Measurements from ENCODE around the gene CD22.

DNA sequence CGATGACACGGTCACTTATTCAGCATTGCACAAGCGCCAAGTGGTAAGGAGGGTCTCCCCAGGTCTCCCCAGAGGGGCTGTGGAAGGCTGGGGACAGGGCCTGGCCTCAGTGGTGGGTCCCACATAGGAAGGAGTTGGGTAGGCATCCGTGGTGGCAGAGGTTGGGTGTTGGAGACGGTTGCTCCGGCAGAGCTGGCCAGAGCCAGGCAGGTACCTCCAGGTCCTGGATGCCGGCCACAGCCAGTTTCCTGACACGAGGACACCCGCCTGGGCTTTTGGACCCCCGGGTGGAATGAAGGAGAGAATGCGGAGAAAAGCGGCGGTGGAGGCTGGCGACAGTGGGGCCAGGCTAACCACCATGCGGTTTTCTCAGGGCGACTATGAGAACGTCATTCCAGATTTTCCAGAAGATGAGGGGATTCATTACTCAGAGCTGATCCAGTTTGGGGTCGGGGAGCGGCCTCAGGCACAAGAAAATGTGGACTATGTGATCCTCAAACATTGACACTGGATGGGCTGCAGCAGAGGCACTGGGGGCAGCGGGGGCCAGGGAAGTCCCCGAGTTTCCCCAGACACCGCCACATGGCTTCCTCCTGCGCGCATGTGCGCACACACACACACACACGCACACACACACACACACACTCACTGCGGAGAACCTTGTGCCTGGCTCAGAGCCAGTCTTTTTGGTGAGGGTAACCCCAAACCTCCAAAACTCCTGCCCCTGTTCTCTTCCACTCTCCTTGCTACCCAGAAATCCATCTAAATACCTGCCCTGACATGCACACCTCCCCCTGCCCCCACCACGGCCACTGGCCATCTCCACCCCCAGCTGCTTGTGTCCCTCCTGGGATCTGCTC is 17.4 kb downstream of the CD22 start:
- TF ChIP-seq, protein P1, sequence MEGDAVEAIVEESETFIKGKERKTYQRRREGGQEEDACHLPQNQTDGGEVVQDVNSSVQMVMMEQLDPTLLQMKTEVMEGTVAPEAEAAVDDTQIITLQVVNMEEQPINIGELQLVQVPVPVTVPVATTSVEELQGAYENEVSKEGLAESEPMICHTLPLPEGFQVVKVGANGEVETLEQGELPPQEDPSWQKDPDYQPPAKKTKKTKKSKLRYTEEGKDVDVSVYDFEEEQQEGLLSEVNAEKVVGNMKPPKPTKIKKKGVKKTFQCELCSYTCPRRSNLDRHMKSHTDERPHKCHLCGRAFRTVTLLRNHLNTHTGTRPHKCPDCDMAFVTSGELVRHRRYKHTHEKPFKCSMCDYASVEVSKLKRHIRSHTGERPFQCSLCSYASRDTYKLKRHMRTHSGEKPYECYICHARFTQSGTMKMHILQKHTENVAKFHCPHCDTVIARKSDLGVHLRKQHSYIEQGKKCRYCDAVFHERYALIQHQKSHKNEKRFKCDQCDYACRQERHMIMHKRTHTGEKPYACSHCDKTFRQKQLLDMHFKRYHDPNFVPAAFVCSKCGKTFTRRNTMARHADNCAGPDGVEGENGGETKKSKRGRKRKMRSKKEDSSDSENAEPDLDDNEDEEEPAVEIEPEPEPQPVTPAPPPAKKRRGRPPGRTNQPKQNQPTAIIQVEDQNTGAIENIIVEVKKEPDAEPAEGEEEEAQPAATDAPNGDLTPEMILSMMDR (IDR thresholded peaks at IDR 0.05), result no peak
- TF ChIP-seq EZH2 (IDR thresholded peaks at IDR 0.05; ENCODE audit: borderline replicate concordance, insufficient read depth, low read depth, low read length, poor library complexity, severe bottlenecking), result no peak
